ENCODE measurements around the gene FAM78A.

DNA sequence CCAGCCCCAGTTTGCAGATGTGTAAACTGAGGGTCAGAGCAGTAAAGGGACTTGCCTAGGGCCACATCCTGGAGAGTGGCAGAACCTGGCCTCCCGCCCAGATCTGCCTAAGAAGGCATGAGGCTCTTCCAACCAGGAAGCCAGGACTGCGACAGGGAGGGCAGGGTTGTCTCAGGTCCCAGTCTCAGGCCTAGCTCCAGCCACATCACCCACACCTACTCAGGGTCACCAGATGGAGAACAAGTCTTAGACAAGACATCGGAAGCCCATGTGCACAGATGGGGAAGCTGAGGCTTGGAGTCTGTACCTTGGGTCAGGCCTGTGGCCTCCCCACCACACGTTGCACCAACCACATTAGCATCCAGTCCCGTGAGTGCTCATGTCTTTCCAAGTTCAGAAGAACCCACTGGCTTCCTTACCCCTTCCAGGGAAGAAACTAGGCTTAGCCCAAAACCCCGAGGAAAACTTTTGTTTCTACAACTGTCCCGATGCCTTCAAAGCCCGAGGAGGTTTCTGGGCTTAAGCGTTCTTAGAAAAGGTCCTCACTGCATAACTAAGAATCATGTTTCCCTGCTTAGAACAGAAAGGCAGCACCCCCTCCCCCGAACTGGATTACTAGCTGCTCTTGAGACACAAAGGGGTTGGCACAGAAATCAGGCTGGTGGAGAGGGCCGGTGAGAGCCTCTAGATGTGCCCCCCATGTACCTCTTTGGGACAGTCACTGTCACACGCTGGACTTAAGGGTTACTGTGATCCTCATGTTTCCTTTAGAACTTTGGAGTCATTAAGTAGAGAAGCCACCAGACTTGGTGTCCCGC is 2.2 kb downstream of the FAM78A start:
- TF ChIP-seq POLR2A (IDR thresholded peaks at IDR 0.05; ENCODE audit: low read length), result no peak
- no peak for TF ChIP-seq GATA1 (IDR thresholded peaks at IDR 0.05; ENCODE audit: low read depth, low read length)

Measured in erythroblast (primary cell).